HL-60 (cell line): ENCODE measurements around the gene LRRC25.

Experiments used
- TF ChIP-seq, protein P1 (sequence below): IDR thresholded peaks from one replicate; pipeline ENCODE4 v1.5.1; 2011; ENCODE audit warnings: low read length, control low read depth, inconsistent platforms; ENCODE audit not compliant: insufficient read depth
- TF ChIP-seq, protein P2 (sequence below): IDR thresholded peaks from 2 replicates; pipeline ENCODE4 v1.6.1; 2012; ENCODE audit warnings: low read depth; ENCODE audit not compliant: insufficient replicate concordance

DNA sequence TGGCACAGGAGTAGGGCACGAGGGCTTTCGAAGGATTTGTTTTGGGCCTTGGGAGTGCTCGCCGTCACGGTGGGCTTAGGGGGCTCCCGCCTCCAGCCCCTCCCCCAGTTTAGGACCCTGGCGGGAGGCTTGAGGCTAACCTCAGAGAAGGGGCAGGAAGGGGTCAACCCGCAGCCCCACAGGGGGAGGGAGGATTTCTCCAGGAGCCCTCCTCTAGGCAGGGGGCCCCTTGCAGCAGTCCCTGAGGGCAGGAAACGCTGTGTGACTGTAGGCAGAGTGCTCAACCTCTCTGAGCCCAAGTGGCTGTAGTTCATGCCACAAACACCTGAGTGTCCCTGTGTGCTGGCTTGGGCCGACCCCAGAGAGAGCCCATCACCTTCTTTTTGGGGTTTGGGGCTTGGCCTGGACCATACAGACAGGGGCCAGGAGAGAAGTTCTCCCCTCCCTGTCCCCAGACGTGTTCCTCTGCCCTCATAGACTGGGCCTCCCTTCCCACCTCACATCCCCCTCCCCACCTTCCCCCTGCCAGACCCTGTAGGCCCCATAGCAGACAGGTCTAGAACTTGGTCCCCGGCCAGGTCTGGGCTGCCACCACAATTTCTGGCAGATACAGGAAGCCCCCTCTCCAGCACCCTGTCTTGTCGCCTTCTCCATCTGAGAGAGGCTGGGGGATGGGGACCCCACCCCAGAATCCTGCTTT, 32.4 kb upstream of the LRRC25 start:
- TF ChIP-seq, protein P1, sequence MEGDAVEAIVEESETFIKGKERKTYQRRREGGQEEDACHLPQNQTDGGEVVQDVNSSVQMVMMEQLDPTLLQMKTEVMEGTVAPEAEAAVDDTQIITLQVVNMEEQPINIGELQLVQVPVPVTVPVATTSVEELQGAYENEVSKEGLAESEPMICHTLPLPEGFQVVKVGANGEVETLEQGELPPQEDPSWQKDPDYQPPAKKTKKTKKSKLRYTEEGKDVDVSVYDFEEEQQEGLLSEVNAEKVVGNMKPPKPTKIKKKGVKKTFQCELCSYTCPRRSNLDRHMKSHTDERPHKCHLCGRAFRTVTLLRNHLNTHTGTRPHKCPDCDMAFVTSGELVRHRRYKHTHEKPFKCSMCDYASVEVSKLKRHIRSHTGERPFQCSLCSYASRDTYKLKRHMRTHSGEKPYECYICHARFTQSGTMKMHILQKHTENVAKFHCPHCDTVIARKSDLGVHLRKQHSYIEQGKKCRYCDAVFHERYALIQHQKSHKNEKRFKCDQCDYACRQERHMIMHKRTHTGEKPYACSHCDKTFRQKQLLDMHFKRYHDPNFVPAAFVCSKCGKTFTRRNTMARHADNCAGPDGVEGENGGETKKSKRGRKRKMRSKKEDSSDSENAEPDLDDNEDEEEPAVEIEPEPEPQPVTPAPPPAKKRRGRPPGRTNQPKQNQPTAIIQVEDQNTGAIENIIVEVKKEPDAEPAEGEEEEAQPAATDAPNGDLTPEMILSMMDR = no peak
- TF ChIP-seq, protein P2, sequence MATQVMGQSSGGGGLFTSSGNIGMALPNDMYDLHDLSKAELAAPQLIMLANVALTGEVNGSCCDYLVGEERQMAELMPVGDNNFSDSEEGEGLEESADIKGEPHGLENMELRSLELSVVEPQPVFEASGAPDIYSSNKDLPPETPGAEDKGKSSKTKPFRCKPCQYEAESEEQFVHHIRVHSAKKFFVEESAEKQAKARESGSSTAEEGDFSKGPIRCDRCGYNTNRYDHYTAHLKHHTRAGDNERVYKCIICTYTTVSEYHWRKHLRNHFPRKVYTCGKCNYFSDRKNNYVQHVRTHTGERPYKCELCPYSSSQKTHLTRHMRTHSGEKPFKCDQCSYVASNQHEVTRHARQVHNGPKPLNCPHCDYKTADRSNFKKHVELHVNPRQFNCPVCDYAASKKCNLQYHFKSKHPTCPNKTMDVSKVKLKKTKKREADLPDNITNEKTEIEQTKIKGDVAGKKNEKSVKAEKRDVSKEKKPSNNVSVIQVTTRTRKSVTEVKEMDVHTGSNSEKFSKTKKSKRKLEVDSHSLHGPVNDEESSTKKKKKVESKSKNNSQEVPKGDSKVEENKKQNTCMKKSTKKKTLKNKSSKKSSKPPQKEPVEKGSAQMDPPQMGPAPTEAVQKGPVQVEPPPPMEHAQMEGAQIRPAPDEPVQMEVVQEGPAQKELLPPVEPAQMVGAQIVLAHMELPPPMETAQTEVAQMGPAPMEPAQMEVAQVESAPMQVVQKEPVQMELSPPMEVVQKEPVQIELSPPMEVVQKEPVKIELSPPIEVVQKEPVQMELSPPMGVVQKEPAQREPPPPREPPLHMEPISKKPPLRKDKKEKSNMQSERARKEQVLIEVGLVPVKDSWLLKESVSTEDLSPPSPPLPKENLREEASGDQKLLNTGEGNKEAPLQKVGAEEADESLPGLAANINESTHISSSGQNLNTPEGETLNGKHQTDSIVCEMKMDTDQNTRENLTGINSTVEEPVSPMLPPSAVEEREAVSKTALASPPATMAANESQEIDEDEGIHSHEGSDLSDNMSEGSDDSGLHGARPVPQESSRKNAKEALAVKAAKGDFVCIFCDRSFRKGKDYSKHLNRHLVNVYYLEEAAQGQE = no peak
